Fibroblast of skin of scalp (primary cell): Measurements from ENCODE around the gene CXCR4.

Experiments used
- DNase-seq: peaks from one replicate; pipeline ENCODE4 v3.0.0-alpha.2; 2013

The CXCR4 gene

DNA sequence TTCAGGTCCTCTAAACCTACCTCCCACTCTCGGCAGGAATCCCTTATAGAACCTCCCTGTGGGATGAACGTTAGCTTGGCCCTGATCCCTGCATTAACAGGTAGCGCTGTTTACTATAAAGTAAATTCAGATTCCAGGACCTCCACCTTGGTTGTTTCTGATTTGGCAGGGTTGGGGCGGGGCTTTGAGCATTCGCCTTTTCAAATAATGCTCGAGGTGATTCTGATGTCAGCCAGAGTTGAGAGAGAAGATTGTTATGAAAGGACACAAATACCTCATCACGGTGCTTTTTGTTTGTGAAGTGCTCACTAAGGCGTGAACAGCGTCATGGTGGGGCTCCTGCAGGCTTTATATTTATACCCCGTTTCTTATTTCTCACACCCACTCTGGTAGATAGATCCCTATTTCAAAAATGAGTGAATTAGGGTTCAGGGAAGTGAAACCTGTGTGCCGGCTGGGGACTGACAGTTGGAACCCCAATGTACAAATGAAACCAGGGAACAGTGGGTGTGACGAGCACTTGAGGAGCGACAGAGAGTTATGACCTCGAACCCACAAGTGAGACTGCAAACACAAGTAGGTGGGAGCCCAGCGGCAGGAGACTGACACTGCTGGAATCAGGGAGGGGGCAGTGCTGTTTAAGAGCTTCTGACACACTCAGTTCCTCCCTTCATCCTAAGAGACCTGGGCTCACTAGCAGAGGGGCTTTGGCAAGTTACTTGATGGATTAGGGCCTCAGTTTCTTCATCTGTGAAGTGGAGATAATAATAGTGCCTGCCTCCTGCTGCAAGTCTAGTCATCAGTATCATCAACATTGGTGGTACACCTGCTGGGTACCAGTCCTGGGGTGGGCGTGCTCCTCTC lies 14.2 kb upstream of the CXCR4 start:
- DNase-seq, result no peak

DNA sequence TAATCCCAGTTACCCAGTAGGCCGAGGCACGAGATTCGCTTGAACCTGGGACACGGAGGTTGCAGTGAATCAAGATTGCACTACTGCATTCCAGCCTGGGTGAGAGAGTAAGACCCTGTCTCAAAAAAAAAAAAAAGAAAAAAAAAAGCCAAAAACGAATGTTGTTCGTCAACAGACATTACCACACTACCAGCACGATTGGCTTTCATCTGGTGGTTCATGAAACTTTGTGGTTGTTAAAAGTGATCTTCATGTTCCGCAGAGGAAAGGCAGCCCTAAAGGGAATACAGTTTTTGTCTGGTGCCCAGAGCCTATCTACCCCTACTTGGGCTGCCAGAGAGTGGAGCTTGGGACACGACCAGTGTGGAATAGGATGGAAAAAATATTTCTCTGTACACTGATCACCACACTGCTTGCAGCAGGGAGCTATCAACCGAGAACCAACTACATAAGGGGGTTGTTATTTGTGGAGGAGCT lies 13.6 kb upstream of the CXCR4 start:
- no peak for DNase-seq

DNA sequence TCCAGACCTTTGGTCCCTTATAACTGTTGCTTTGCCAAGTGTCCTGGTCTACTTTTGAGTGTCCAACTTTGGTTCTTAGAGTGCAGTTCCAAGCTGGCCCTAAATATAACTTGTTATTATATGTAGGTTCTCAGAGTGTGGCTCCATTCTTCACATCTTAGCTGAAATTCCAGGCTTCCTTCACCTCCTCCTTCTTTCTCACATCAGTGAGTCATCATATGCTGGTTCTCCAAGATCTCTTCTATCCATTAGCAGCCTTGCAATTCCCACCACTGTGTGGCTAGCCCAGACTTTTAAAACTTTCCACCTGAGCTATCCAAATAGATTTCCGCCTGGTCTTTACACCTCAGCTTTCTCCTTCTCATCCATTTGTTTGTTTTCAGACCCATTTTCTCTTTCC lies 12.6 kb upstream of the CXCR4 start:
- no peak for DNase-seq

DNA sequence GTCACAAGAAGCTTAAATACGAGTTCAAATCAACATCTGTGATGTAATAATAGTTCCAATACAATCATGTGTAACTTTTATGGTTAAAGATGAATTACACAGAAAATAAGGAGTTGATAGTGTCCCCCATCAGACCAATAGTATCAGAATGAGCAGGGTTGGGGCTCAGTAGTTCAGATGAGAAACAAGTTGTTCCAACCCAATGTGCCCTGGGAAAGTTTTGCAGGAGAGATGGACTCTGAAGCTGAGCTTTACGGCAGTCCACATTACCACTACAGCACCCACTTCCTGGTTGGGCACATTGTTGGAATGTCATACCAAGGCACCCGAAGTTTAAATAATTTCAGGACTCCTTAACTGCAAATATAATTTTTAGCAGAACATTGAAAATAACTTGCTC lies 12.1 kb upstream of the CXCR4 start:
- DNase-seq, result no peak

DNA sequence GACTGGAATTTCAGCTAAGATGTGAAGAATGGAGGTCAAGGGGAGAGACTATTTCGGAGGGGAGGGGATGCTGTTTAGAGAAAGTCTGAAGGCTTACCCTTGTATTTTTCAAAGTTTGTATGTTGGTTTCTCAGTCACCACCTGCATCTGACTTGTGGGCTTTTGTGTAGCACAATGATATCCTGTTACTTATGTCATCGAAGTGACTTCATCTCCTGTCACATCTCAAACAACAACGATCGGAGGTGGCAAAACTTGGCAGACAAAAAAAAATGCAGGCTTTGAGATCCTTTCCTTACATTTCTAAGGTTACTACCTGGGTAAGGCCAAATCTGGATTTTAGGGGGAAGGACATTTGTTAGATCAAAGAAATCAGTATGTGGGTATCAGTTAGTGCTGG lies 11.7 kb upstream of the CXCR4 start:
- DNase-seq, result no peak

DNA sequence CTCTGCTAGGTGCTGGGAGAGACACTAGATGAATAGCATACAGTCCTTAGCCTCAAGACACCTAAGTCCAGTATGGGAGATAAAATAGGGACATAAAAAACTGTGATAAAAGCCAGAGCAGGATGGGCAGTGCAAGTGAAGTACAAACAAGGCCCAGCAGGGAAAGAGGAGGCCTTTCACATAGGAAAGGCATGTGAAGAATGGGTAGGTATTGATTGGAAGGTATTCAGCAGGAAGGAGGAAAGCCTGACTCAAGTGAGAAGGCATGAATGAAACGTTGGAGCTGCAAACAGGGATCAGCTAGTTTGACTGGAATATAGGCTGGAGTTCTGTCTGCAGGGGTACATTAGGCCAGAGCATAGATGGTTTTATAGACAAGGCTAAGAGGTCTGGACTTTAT lies 11.0 kb upstream of the CXCR4 start:
- no peak for DNase-seq

DNA sequence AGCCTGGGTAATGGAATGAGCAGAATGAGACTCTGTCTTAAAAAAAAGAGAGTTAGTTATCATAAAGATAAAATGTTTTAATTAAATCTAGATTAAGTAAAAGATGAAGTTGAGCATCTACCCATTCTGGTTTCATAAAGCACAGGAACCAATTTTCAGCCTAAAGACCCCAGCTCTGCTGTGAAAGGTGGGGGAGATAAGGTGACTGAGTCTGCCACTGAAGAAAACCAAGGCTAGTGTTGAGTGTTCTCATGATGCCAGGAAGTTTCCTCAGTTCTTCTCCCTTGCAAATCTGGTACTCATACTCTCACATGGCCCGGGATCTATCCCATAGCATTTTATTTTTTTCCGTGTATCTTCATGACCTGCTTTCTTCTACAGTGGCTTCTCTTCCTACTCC lies 10.4 kb upstream of the CXCR4 start:
- no peak for DNase-seq

DNA sequence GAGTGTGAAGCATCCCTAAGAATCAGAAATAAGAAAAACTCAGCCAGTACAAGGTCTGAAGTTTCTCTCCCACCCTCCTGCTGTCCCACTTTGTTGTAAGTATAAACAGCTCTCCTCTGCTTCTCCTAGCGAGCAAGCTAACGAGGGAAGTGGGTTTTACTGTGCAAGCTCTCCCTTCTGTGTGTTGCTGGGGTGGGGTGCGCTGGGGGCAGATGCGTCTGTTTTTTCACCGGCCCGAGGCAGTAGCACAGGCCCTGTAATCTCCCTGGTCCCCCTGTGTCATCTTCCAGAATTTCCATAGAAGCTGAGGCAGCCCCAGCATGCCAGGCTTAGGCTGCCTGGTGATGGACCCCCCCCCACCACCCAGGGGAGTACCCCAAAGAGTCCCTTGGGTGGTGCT lies 9.4 kb upstream of the CXCR4 start:
- DNase-seq, result no peak

DNA sequence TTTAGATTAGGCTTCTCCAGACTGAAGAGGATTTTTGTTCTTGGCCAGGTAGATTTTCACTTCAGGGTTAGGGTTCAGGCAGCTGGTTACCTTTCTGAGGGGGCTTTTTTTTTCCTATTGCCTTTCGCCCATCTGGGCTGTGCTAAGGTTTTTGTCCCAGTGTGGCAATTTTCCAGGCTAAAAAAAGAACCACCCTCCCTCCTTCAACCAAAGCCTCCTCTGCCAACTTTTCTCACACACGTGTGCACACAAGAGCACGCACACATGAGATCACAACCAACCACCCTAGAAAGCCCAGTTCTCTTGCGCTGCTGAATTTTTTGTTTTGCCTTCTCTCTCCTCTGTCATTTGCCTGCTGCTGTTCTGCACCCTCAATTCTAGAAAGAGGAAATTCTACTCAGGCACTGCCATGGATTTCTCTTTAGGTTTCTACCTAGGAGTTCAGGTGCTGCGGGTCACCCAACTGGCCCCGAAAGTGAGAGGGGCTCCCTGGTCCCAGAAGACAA lies 8.5 kb upstream of the CXCR4 start:
- DNase-seq, result no peak

DNA sequence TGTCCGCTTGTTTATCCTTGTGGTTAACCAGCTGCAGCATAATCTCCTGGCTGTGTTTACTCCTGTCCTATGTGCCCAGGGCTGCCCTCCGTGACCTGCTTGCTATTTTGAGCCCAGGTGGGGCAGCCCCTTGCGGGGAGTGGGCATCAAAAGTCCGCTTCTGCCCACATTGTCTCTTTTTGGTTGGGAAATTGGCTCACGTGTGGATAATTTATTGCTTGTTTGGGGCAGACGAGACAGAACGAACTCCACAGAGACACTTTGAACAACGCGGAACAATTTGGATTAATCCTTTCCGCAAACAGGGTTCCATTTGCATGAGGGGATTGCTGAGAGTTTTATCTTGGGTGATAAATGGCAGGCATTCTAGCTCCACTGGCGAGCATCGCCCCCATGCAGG lies 8.1 kb upstream of the CXCR4 start:
- no peak for DNase-seq

DNA sequence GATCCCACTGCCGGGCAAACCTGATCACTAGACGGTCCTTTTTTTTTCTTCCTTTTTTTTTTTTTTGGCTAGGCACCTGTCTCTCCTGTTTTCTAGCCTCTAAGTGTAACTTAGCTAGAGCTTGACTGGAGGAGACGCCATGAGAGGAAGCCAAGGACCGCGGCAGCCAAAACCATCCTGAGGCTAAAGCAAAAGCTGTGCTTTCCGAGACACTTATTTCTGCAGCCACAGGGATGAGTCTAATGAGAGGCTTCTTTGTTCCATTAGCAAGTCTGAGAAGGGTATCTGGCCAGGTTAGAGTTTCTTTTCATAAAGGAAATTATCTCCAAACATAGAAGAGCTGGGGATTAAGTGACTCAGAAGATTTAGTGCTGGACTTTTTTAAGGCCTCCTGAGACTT lies 7.3 kb upstream of the CXCR4 start:
- no peak for DNase-seq

DNA sequence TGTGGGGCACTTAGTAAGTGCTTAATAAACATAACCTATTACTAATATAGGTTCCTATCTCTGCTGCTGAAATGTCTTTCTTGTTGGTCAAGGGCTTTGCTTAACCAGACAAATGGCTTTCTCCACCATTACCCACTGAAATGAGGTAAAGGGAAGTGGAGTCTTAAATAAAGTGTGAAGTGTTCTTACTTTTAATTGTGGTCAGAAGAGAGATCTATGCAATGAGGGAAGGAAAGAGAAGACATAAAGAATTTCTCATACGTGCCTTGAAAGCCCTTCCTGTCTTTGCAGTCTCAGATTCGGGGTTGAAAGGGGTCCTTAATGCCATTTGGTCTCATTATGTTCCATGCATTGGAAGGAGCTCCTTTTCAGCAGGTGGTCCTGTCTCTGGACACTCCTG lies 6.9 kb upstream of the CXCR4 start:
- no peak for DNase-seq

DNA sequence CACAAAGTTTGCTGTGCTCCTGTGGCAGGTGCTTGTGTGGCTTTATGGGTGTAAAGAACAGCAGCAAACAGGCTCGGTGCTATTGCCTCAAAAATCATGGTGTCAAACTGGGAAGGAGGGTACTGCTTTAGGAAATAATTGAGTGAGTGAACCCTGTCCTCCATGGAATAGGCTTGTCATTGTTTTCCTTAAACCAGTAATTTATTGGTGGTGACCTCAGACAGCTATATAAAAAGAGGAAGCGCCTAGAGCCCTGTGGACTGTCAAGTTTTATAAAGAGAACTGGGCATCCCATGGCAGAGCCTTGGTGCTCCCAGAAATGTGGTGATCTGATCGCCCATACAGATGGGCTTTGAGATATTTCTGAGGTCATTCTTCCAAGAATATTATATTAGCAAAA lies 4.7 kb upstream of the CXCR4 start:
- DNase-seq, result no peak

DNA sequence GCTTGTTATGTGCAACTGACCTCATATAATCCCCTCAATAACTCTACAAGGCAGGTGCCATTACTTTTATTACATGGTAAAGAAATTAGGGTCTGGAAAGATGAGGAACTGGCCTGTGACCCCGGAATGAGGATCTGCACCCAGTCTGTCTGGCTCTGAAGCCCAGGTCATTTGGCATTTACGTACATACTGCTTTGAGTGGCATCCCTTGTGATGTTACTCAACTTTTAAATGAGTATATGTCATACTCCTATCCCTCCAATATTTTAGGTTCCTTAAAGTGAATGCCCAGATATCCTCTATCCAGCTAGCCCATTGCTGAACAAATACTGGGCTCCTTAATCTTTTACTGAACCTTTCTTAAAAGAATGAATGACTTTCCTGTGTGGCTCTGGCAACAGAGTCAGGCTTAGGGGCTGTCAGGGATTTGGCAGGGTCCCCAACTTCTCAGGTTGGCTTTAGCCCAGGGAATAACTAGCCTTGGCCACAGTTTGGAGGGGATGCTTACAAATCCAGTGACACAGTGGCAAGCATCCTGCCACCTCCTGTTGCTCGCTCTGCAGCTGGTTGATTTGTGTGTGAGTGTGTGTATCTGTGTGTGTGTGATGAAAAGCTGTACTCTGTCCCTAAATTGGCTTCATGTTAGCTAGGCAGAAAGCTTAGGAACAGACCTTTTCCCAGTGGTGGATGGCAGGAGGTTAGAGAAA lies 3.4 kb upstream of the CXCR4 start:
- no peak for DNase-seq

DNA sequence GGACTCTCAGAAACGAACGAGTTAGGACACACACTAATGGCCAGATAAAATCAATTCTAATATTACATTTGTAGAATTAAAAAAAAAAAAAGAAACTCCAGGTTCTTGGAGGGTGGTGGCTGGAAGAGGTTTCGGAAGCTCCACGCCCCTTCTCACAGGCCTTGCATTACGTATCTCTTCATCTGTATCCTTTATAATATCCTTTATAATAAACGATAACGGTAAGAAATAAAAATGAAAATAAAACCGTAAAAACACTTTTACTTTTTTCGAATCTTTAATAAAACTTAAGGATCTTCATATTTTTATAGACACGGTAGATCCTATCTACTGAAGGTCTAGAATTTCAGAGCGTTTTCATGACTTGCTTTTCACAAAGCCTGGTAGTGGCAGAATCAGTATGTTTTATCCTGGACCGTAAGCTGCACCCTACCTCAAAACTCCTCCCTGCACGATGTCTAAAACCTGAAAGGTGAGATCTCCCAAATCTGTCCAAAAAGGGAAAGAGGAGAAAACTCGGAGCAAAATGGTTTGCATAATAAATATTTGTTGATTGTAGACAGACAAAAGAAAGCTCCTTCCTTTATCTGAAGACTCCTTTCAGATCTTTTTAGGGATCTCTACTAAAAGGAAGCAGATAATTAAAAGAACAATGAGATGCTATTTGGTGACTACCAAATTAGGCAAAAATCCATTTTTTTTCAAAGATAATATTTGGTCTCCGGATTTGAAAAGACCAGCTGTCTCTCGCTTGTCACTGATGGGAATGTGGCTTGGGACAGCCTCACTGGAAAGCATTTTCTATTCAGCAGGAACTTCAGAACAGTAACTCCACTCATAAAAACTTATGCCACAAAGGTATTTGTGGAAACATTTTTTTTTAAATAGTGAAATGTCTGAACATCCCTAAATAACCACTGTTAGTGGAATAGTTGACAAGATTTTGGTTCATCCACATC lies 2.0 kb upstream of the CXCR4 start:
- DNase-seq, result no peak

DNA sequence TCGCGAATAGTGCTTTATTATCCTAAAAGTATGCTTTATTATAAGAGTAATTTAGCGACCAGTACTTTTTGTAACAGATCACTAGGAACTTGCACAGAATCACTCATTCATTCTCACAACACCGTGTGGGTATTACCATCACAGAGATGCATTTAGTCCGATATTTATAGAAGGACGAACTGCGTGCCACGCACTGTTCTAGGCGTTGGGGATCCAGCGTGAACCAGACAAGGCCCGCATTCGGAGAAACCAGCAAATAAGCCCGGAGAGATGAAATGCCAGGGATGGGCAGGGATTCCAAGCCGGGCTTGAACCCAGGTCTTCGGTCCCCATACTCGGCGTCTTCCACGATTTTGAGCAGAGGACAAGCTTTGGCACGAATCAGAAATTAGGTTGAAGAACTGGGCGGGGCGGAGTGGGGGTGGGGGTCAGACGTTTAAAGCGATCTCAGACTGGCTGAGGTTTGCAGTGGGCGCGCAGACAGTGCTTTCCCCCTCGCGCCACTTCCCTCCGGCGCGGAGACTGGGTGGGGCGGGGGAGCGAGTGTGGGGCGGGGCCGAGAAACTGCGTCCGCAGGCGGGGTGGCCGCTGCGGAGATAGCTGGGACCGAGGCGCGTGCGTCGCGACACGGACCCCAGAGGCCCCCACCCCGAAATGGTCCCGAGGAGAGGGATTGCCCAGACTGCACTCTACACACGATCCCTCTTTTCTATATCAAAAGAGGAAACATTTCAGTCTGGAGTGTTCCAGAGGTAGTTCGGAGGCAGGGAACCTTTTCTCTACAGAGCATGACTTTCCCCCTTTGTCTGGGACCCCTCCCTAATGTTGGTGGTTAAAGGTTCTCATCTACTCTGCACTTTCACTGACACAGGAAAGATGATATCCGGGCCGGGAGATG lies 1.1 kb upstream of the CXCR4 start:
- DNase-seq, result no peak

DNA sequence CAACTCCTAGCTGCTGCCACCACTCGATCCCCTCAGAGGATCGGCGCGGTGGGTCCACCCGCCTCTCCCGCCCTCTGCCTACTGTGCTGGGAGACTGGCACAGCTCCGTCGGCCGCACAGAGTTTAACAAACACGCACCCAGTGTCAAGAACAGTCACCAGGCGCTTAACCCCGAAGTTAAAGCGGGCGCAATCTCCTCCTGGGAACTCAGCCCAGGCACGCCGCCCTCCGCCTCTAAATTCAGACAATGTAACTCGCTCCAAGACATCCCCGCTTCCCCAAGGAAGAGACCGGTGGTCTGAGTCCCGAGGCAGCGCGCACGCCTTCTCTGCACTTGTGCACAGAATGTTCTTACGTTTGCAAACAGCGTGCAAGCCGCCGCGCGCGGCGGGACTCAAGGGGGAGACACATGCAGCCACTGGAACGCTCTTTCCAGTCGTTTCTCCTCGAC lies 533 bp downstream of the CXCR4 start:
- DNase-seq, result peak; percentile 20

DNA sequence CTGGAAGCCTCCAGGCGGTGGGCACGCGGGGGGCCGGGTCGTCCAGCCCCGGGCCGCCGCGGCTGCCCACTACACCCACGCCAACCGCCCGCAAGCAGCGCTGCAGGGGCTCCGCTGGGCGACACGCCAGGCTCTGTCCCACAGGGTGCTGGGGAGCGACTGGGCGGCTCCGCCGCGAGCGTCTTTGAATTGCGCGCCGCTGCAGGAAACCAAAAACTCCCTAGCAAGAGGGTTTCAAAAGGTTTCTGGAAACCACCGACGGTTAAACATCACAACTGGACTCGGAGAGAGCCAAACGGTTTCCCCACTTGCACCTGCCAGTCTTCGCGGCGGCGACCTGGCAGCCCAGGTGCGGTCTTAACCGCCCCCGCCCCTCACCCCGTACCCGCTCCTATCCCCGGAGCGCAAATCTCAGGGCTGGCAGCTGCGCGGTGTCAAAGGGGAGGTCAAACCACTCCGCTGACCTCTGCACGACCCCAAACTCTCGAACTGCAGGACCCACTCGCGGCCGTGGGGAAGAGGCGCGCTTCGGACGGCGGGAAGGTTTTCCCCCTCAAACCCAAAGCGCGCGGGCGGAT lies 1.0 kb downstream of the CXCR4 start:
- no peak for DNase-seq

DNA sequence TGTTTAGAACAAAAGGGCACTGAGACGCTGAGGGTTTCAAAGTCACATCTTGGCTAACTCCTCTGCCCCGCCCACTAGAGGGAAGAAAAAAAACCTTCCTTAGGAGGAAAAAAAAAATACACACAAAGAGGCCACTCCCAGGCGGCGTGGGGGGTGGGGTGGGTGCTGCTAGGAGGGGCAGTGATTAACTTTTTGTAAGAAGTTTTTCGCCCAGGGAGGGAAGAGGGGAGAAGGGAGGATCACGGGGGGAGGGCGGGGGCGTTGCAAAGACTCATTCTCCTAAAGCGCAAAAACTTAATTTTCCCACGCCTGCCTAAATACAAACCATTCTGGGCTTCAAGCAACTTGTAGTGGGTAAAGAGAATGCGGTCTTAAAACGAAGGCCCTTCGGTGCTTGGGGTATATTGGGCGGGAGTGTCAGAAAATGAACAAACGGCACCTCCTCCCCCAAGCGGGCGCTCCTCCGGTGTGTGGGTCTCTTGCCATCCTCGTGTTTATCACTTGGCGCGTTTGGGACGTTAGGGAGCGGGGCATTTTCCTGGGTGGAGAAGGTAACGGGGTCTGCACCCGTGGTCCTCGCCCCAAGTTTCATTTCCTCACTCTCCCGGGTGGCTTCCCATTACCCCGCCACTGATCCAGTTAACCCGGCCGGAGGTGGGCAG lies 1.7 kb downstream of the CXCR4 start:
- no peak for DNase-seq

DNA sequence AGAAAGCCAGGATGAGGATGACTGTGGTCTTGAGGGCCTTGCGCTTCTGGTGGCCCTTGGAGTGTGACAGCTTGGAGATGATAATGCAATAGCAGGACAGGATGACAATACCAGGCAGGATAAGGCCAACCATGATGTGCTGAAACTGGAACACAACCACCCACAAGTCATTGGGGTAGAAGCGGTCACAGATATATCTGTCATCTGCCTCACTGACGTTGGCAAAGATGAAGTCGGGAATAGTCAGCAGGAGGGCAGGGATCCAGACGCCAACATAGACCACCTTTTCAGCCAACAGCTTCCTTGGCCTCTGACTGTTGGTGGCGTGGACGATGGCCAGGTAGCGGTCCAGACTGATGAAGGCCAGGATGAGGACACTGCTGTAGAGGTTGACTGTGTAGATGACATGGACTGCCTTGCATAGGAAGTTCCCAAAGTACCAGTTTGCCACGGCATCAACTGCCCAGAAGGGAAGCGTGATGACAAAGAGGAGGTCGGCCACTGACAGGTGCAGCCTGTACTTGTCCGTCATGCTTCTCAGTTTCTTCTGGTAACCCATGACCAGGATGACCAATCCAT lies 2.7 kb downstream of the CXCR4 start:
- no peak for DNase-seq
